Measurements from ENCODE around the gene CDC45.

Gene CDC45

DNA sequence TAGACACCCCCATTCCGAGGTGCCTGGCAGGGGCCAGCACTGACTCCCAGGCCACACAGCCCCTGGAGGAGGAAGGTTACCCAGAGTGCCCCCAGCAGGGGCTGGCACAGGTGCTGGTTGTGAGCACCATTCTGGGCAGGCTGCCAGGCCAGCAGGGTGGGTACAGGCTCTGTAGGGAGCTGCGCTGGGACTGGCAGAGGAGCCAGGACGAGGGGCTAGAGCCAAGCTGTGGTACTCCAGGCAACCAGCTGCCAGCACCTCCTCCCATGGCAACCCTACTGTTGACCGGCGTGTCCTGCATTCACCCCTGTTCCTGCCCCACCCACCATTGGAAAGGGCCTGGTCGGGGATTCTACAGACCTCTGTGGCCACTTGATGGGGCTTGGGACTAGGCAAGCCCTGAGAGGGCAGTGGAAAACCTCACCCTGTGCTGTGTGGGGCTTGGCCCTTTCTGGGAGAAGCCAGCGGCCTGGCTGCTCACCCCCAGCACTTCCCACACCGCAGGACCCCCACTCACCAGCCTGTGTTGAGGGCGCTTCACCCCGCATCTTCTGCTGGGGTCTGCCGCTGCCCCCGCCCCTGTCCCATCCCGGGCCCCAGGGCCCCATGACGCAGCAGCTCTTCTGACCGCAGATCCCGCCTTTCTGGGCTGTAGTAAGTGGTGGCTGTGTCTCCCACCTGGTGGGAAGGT is 42.6 kb downstream of the CDC45 start:
- Histone ChIP-seq H3K27me3 (replicated peaks; ENCODE audit: control insufficient read depth, insufficient read depth, low read length) (no peaks in the 10 kb centered on the region; the same call in 1 of the 2 replicates), H3K36me3 (ENCODE audit: control insufficient read depth, insufficient read depth, low read length) (peaks cover 4% of the 10 kb centered on the region), H3K4me3 (replicated peaks; ENCODE audit: low read depth, low read length) (no peak overlapping the region)
- no peak for DNase-seq (ENCODE audit: extremely low read depth, insufficient read length)
- no peak for TF ChIP-seq CTCF (IDR thresholded peaks at IDR 0.05; ENCODE audit: insufficient read depth, low read length, poor library complexity, severe bottlenecking)

DNA sequence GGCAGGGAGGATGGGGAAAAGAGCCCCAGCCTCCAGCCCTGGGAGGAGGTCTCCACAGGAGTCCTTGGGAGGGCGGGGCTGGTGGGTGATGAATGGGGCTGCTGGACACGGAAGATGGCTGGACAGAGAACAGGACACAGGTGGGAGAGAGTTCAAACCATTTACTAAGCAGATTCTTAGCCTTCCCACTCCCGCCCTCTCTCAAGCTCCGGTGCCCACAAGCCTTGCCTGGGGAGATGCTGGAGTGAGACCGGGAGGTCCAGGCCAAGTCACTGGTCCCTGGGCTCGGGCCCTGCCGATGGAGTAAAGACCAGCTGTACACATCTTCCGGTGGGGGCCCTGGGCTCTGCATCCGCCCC is 43.1 kb downstream of the CDC45 start:
- peaks cover 1% of the 10 kb centered on the region for H3K36me3 ChIP-seq (ENCODE audit: control insufficient read depth, insufficient read depth, low read length)
- no peak overlapping the region for H3K4me3 ChIP-seq (replicated peaks; ENCODE audit: low read depth, low read length)
- no peaks in the 10 kb centered on the region; the same call in 1 of the 2 replicates for H3K27me3 ChIP-seq (replicated peaks; ENCODE audit: control insufficient read depth, insufficient read depth, low read length)
- no peak for TF ChIP-seq CTCF (IDR thresholded peaks at IDR 0.05; ENCODE audit: insufficient read depth, low read length, poor library complexity, severe bottlenecking)
- DNase-seq (ENCODE audit: extremely low read depth, insufficient read length) = no peak

GRCh38 chr22:19523240-19524169 is 43.8 kb downstream of the CDC45 start:
- no peaks in the 10 kb centered on the region; the same call in none of the 2 replicates for H3K36me3 ChIP-seq (ENCODE audit: control insufficient read depth, insufficient read depth, low read length)
- TF ChIP-seq CTCF (IDR thresholded peaks at IDR 0.05; ENCODE audit: insufficient read depth, low read length, poor library complexity, severe bottlenecking) = no peak
- H3K4me3 ChIP-seq (replicated peaks; ENCODE audit: low read depth, low read length) = no peak overlapping the region; the same call in 1 of the 2 replicates
- no peaks in the 10 kb centered on the region; the same call in 1 of the 2 replicates for H3K27me3 ChIP-seq (replicated peaks; ENCODE audit: control insufficient read depth, insufficient read depth, low read length)
- peak; percentile 35 for DNase-seq (ENCODE audit: extremely low read depth, insufficient read length)

GRCh38 chr22:19524170-19525115 is 44.7 kb downstream of the CDC45 start, which contains the start of gene CLDN5:
TSS of gene CLDN5 (minus strand) at chr22:19524410. CDS start at chr22:19524255, 155 bp downstream.
- DNase-seq (ENCODE audit: extremely low read depth, insufficient read length) = no peak
- TF ChIP-seq CTCF (IDR thresholded peaks at IDR 0.05; ENCODE audit: insufficient read depth, low read length, poor library complexity, severe bottlenecking) = no peak
- Histone ChIP-seq H3K4me3 (replicated peaks; ENCODE audit: low read depth, low read length) (no peak within 1 kb of the TSS; the same call in 1 of the 2 replicates), H3K27me3 (replicated peaks; ENCODE audit: control insufficient read depth, insufficient read depth, low read length) (no peaks in the 10 kb centered on the region; the same call in 1 of the 2 replicates), H3K36me3 (ENCODE audit: control insufficient read depth, insufficient read depth, low read length) (no peaks in the 10 kb centered on the region; the same call in none of the 2 replicates)

- Histone ChIP-seq H3K36me3 (ENCODE audit: control insufficient read depth, insufficient read depth, low read length) (no peaks in the 10 kb centered on the region; the same call in none of the 2 replicates), H3K27me3 (replicated peaks; ENCODE audit: control insufficient read depth, insufficient read depth, low read length) (no peaks in the 10 kb centered on the region; the same call in 1 of the 2 replicates), H3K4me3 (replicated peaks; ENCODE audit: low read depth, low read length) (no peak overlapping the region)
- no peak for TF ChIP-seq CTCF (IDR thresholded peaks at IDR 0.05; ENCODE audit: insufficient read depth, low read length, poor library complexity, severe bottlenecking)
- DNase-seq (ENCODE audit: extremely low read depth, insufficient read length) = no peak
Measured at GRCh38 chr22:19525116-19525660, 45.5 kb downstream of the CDC45 start.

Data from GM06990 (cell line).